Psoas muscle (tissue), 8 donors: ENCODE measurements around the gene MAST3. TPM values are rescaled to one million over a fixed set of nuclear protein-coding genes. Genes with fewer than 3 reads are reported as not detected.

Source experiments
- ATAC-seq, 4 donors: fragments of 200-7000 bp; cut with Tn5 transposase; one replicate each; pipeline ENCODE4 v1.9.1; 2020; ENCODE audit warnings: moderate library complexity in 3 of 4, mild to moderate bottlenecking in 2 of 4
- DNase-seq, 2 donors: peaks; one replicate each; pipeline ENCODE4 v3.0.0-alpha.2; 2020
- H3K27ac ChIP-seq: fragments of 200-600 bp; one replicate; pipeline ENCODE4 v1.8.0; 2022
- H3K27me3 ChIP-seq, 3 donors: fragments of 200-600 bp in 1 of 3; one replicate each; pipeline versions ENCODE4 v1.6.1 to v1.8.0; 2013 to 2022; ENCODE audit warnings: low read length in 2 of 3, mild to moderate bottlenecking in 2 of 3, moderate library complexity in 1 of 3; ENCODE audit not compliant: insufficient read depth in 3 of 3
- H3K36me3 ChIP-seq, 2 donors: fragments of 200-600 bp in 1 of 2; one replicate each; pipeline versions ENCODE4 v1.6.1 to v1.8.0; 2013 to 2022; ENCODE audit warnings: low read depth in 1 of 2, mild to moderate bottlenecking in 1 of 2, moderate library complexity in 1 of 2; ENCODE audit not compliant: insufficient read depth in 1 of 2
- H3K4me1 ChIP-seq: fragments of 200-600 bp; one replicate; pipeline ENCODE4 v1.8.0; 2022
- H3K4me3 ChIP-seq: fragments of 200-600 bp; one replicate; pipeline ENCODE4 v1.8.0; 2022; ENCODE audit warnings: mild to moderate bottlenecking
- H3K9me3 ChIP-seq: fragments of 200-600 bp; one replicate; pipeline ENCODE4 v1.8.0; 2022
- WGBS, 3 donors: extraction: QIAGEN DNeasy Blood & Tissue Kit; methylation state at CpG; one replicate each; pipeline versions ENCODE4 v1.1.6 to v1.1.7; 2013; 5-methylcytosine and 5-hydroxymethylcytosine counted together
- intact Hi-C, 2 donors: fragments of 100-400 bp; cut with DNase I; formaldehyde crosslinking; loops; one replicate each; pipeline versions ENCODE4 v1.11.0 to v1.14.2; 2022
- polyA plus RNA-seq, 3 donors: library from polyadenylated mRNA; stranded (reverse); fragments of 200-250 nt; gene quantifications; one replicate each; pipeline ENCODE4 v1.2.3, GENCODE V29; 2013
- total RNA-seq, 4 donors: library from RNA; stranded (reverse); fragmentation: NEBNext Ultra II Directional in 2 of 4; extraction: Animal tissue kit (Norgen Biotek cat#: 25700) in 2 of 4; gene quantifications; one replicate each; pipeline versions ENCODE4 v1.2.1 to v1.2.4, GENCODE V29; 2021 to 2023
- TF ChIP-seq, protein P1 (sequence below): fragments of 200-600 bp; IDR thresholded peaks from one replicate; pipeline ENCODE4 v1.8.0; 2022; ENCODE audit warnings: antibody characterized with exemption
- donor health status: healthy with polysubstance abuse.
- donor health status: DM: no; HTN: no; CAD: no; lungs with moderate emphysema.
- donor health status: Bipolar disorder and iron deficiency.
- donor health status: healthy.
- donor health status: DM: yes; HTN: yes; CAD: no.
- donor health status: DM: no; HTN: no; CAD: no.
- donor health status: DM: no; HTN: no; CAD: no.
- donor health status: DM: yes; HTN: yes; CAD: no.

MAST3 gene
- total and polyA plus RNA-seq, 7 donors: 0.34 to 5.1 (median 2.5) TPM

GRCh38 chr19:18137242-18137641, 39.7 kb downstream of the MAST3 start:
- peaks cover 0 to 26% of the 10 kb centered on the region in 2 donors for H3K36me3 ChIP-seq
- DNase-seq: no peak

GRCh38 chr19:18137657-18138339, 40.2 kb downstream of the MAST3 start:
- no peaks in the 10 kb centered on the region for H3K27me3 ChIP-seq
- TF ChIP-seq, protein P1, sequence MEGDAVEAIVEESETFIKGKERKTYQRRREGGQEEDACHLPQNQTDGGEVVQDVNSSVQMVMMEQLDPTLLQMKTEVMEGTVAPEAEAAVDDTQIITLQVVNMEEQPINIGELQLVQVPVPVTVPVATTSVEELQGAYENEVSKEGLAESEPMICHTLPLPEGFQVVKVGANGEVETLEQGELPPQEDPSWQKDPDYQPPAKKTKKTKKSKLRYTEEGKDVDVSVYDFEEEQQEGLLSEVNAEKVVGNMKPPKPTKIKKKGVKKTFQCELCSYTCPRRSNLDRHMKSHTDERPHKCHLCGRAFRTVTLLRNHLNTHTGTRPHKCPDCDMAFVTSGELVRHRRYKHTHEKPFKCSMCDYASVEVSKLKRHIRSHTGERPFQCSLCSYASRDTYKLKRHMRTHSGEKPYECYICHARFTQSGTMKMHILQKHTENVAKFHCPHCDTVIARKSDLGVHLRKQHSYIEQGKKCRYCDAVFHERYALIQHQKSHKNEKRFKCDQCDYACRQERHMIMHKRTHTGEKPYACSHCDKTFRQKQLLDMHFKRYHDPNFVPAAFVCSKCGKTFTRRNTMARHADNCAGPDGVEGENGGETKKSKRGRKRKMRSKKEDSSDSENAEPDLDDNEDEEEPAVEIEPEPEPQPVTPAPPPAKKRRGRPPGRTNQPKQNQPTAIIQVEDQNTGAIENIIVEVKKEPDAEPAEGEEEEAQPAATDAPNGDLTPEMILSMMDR: no peak
- no peaks in the 10 kb centered on the region for H3K4me1 ChIP-seq
- no peaks in the 10 kb centered on the region for H3K9me3 ChIP-seq
- DNase-seq (no peak), ATAC-seq (no peak)
- no peak overlapping the region for H3K27ac ChIP-seq
- intact Hi-C loops: no loop called here
- H3K4me3 ChIP-seq: no peak overlapping the region
- peaks cover 0 to 22% of the 10 kb centered on the region in 2 donors for H3K36me3 ChIP-seq
- WGBS, 3 donors: 94 to 99% (median 95%) methylated on average over 9 of the region's 9 CpGs

More at GRCh38 chr19:18137242-18137641, 39.7 kb downstream of the MAST3 start:
- no peaks in the 10 kb centered on the region for H3K9me3 ChIP-seq
- no peaks in the 10 kb centered on the region for H3K27me3 ChIP-seq
- H3K4me3 ChIP-seq: no peak overlapping the region
- no peak overlapping the region for H3K27ac ChIP-seq
- intact Hi-C loops: no loop called here
- no peaks in the 10 kb centered on the region for H3K4me1 ChIP-seq
- TF ChIP-seq, protein P1: no peak
- ATAC-seq: no peak
- 69 to 83% (median 74%) methylated on average over 11 of the region's 11 CpGs for WGBS, 3 donors

- DNase-seq: no peak
- intact Hi-C loops: no loop called here
- peaks cover 0 to 32% of the 10 kb centered on the region in 2 donors for H3K36me3 ChIP-seq
- no peak overlapping the region for H3K4me3 ChIP-seq
- TF ChIP-seq, protein P1: no peak
- no peaks in the 10 kb centered on the region for H3K4me1 ChIP-seq
- no peaks in the 10 kb centered on the region for H3K27me3 ChIP-seq
- no peak for ATAC-seq
- no peak overlapping the region for H3K27ac ChIP-seq
- H3K9me3 ChIP-seq: no peaks in the 10 kb centered on the region
- 97 to 100% (median 100%) methylated on average over 1 of the region's 1 CpG for WGBS, 3 donors
These were observed 42.9 kb downstream of the MAST3 start for GRCh38 chr19:18140473-18140872.

DNA sequence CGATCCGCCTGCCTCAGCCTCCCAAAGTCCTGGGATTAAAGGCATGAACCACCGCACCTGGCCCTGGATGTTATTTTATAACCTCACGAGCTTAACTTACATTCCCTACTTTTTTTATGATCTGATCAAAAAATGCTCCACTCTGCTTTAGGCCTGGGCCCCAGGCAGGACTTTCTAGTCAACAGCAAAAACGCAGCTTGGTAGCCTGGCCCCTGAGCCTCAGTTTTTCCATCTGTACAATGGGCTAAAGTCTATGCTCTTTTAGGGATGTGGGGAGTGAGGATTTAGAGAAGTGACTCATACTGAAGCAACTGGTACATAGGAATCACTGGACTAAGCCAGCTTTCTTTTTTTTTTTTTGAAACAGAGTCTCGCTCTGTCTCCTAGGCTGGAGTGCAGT, 43.5 kb downstream of the MAST3 start:
- no peaks in the 10 kb centered on the region for H3K9me3 ChIP-seq
- peaks cover 0 to 33% of the 10 kb centered on the region in 2 donors for H3K36me3 ChIP-seq
- ATAC-seq (no peak), DNase-seq (no peak)
- TF ChIP-seq, protein P1: no peak
- intact Hi-C loops: no loop called here
- no peaks in the 10 kb centered on the region for H3K27me3 ChIP-seq
- no peak overlapping the region for H3K4me3 ChIP-seq
- 84 to 96% (median 93%) methylated on average over 5 to 6 of the region's 6 CpGs for WGBS, 3 donors
- no peaks in the 10 kb centered on the region for H3K4me1 ChIP-seq
- H3K27ac ChIP-seq: no peak overlapping the region

DNA sequence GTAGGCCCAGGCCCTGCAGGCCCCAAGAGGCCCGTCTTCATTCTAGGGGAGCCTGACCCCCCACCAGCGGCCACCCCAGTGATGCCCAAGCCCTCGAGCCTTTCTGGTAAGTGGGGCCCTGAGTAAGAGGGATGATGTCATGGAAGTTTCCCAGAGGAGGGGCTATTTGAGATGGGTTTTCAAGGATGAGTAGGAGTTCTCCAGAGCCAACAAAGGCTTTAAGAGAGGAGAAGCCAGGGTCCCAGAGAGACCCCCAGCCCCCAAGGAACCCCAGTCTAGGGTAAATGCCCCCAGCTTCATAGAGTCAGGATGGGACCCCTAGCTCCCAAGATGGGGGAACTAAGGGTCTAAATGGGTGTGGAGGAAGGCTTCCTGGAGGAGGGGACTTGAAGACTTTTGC, 46.3 kb downstream of the MAST3 start:
- H3K36me3 ChIP-seq: peaks cover 0 to 34% of the 10 kb centered on the region in 2 donors
- no peaks in the 10 kb centered on the region for H3K4me1 ChIP-seq
- intact Hi-C loops: no loop called here
- no peak for ATAC-seq
- TF ChIP-seq, protein P1: no peak
- no peak for DNase-seq
- no peak overlapping the region for H3K27ac ChIP-seq
- H3K9me3 ChIP-seq: no peaks in the 10 kb centered on the region
- WGBS, 3 donors: 92 to 95% (median 94%) methylated on average over 3 of the region's 3 CpGs
- H3K27me3 ChIP-seq: no peaks in the 10 kb centered on the region
- H3K4me3 ChIP-seq: no peak overlapping the region
